HEK293 (cell line): ENCODE measurements around the gene CHL1.

Experiments used
- ATF2 ChIP-seq: fragments of 450-650 bp; formaldehyde crosslinking; IDR thresholded peaks from 2 replicates; pipeline ENCODE4 v1.5.1; 2016; ENCODE audit warnings: missing biosample characterization, missing genetic modification characterization, low read depth
- SCRT2 ChIP-seq: fragments of 450-650 bp; formaldehyde crosslinking; IDR thresholded peaks from 2 replicates; pipeline ENCODE4 v1.5.1; 2016; ENCODE audit warnings: missing biosample characterization, missing genetic modification characterization
- ZNF202 ChIP-seq: fragments of 450-650 bp; formaldehyde crosslinking; IDR thresholded peaks from 2 replicates; pipeline ENCODE4 v1.5.1; 2016; ENCODE audit warnings: missing biosample characterization, missing genetic modification characterization, borderline replicate concordance
- ZNF473 ChIP-seq: fragments of 450-650 bp; formaldehyde crosslinking; IDR thresholded peaks from 2 replicates; pipeline ENCODE4 v1.5.1; 2017; ENCODE audit warnings: missing biosample characterization, missing genetic modification characterization

- TF ChIP-seq ZNF202 (no peak), SCRT2 (tag by site-specific recombination) (no peak), ATF2 (tag by site-specific recombination) (no peak), ZNF473 (tag by site-specific recombination) (no peak)
Measured at GRCh38 chr3:425079-425478, 228.5 kb downstream of the CHL1 start.
